ENCODE measurements around the gene SLC4A1AP. TPM values are rescaled to one million over a fixed set of nuclear protein-coding genes. Genes with fewer than 3 reads are reported as not detected.

SLC4A1AP gene
- total RNA-seq, 2 donors from 2014 or later, result 18.2 to 18.7 TPM

DNA sequence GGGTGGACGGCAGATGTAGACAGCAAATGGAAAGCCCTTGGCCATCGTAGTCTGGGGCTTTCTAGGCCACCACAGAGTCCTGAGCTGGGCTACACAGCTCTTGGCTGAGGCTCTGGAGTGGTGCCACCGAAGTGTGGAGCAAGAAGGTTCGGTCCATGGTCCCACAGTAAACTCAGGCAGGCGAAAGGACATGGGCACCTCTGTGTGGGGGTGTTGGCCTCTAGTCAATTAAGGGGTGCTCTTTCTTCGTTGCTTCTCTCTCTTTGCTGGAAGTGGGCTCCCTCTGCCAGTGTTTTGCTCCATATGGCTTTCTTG lies 73.2 kb downstream of the SLC4A1AP start:
- Mint-ChIP-seq H3K27ac (no peak overlapping the region), H3K27me3 (peaks cover 11% of the 10 kb centered on the region), H3K36me3 (ENCODE audit: low read depth) (no peaks in the 10 kb centered on the region), H3K4me3 (no peak overlapping the region), H3K4me1 (peaks cover 6% of the 10 kb centered on the region)
- ATAC-seq (no peak), DNase-seq (no peak)
- H3K9me3 ChIP-seq (ENCODE audit: control insufficient read depth, low read length, poor library complexity, severe bottlenecking), result no peaks in the 10 kb centered on the region

- H3K4me3 Mint-ChIP-seq, result no peak overlapping the region
These were observed 74.1 kb downstream of the SLC4A1AP start for GRCh38 chr2:27737676-27738348.

GRCh38 chr2:27738349-27739057 lies 74.8 kb downstream of the SLC4A1AP start:
- H3K9me3 ChIP-seq (ENCODE audit: control insufficient read depth, low read length, poor library complexity, severe bottlenecking), result no peaks in the 10 kb centered on the region
- peaks cover 11% of the 10 kb centered on the region for H3K27me3 Mint-ChIP-seq
- ATAC-seq (no peak), DNase-seq (no peak)
- H3K27ac Mint-ChIP-seq, result no peak overlapping the region
- H3K4me1 Mint-ChIP-seq, result peaks cover 6% of the 10 kb centered on the region
- no peak overlapping the region for H3K4me3 Mint-ChIP-seq
- H3K36me3 Mint-ChIP-seq (ENCODE audit: low read depth), result no peaks in the 10 kb centered on the region

More at GRCh38 chr2:27737676-27738348, 74.1 kb downstream of the SLC4A1AP start:
- Mint-ChIP-seq H3K4me1 (peaks cover 6% of the 10 kb centered on the region), H3K27me3 (peaks cover 11% of the 10 kb centered on the region), H3K36me3 (ENCODE audit: low read depth) (no peaks in the 10 kb centered on the region), H3K27ac (no peak overlapping the region)
- no peaks in the 10 kb centered on the region for H3K9me3 ChIP-seq (ENCODE audit: control insufficient read depth, low read length, poor library complexity, severe bottlenecking)
- DNase-seq (no peak), ATAC-seq (no peak)

DNA sequence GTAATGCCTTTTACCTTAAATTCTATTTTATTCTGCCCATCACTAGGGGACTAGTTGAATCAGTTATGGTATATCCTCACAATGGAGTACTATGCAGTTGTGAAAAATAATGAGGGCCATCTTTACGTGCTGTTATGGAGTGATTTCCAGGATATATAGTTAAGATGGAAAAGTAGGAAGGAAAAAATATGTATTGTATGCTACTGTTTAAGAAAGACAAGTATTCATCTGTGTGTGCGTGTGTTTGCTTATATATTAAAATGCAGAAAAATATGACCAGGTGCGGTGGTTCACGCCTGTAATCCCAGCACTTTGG lies 75.3 kb downstream of the SLC4A1AP start:
- peaks cover 6% of the 10 kb centered on the region for H3K4me1 Mint-ChIP-seq
- H3K36me3 Mint-ChIP-seq (ENCODE audit: low read depth), result no peaks in the 10 kb centered on the region
- H3K27me3 Mint-ChIP-seq, result peaks cover 11% of the 10 kb centered on the region
- no peak overlapping the region for H3K27ac Mint-ChIP-seq
- H3K9me3 ChIP-seq (ENCODE audit: control insufficient read depth, low read length, poor library complexity, severe bottlenecking), result no peaks in the 10 kb centered on the region
- no peak overlapping the region for H3K4me3 Mint-ChIP-seq
- DNase-seq (no peak), ATAC-seq (no peak)

- no peak for DNase-seq
- Mint-ChIP-seq H3K27me3 (peaks cover 20% of the 10 kb centered on the region), H3K4me3 (no peak overlapping the region), H3K27ac (no peak overlapping the region), H3K4me1 (no peaks in the 10 kb centered on the region), H3K36me3 (ENCODE audit: low read depth) (no peaks in the 10 kb centered on the region)
- no peaks in the 10 kb centered on the region for H3K9me3 ChIP-seq (ENCODE audit: control insufficient read depth, low read length, poor library complexity, severe bottlenecking)
- ATAC-seq, result no peak
These were observed 78.0 kb downstream of the SLC4A1AP start for GRCh38 chr2:27741673-27742072.

DNA sequence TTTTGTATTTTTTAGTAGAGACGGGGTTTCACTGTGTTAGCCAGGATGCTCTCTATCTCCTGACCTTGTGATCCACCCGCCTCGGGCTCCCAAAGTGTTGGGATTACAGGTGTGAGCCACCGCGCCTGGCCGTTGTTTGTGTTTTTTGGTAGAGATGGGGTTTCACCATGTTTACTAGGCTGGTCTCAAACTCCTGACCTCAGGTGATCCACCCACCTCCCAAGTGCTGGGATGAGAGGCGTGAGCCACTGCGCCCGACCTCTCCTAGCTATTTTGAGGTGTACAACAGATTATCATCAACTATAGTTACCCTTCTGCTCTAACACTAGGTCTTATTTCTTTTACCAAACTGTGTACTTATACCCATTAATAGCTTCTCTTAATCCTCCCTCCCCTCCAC lies 78.9 kb downstream of the SLC4A1AP start:
- DNase-seq, result no peak
- Mint-ChIP-seq H3K27ac (peak overlapping the region; percentile 43), H3K36me3 (ENCODE audit: low read depth) (no peaks in the 10 kb centered on the region), H3K27me3 (peaks cover 20% of the 10 kb centered on the region), H3K4me1 (no peaks in the 10 kb centered on the region), H3K4me3 (no peak overlapping the region)
- H3K9me3 ChIP-seq (ENCODE audit: control insufficient read depth, low read length, poor library complexity, severe bottlenecking), result no peaks in the 10 kb centered on the region
- ATAC-seq, result no peak

Other genes with a start within 250 kb of the SLC4A1AP start
- gene NRBP1, start 235.3 kb upstream of the SLC4A1AP start, total RNA-seq, result 100 to 1,000 TPM; 138 to 150 TPM
- gene KRTCAP3, start 221.5 kb upstream of the SLC4A1AP start, total RNA-seq, result 10 to 100 TPM in 1 of 2 donors, 1 to 10 TPM in 1; 9.1 to 13.6 TPM
- gene IFT172, start 174.1 kb upstream of the SLC4A1AP start, total RNA-seq, result 10 to 100 TPM in 1 of 2 donors, 1 to 10 TPM in 1; 7.2 to 14.1 TPM
- gene FNDC4, start 168.7 kb upstream of the SLC4A1AP start, total RNA-seq, result not detected
- not detected for gene GCKR, start 167.1 kb upstream of the SLC4A1AP start, total RNA-seq
- gene ZNF512, start 80.8 kb upstream of the SLC4A1AP start, total RNA-seq, result 10 to 100 TPM; 26.4 to 28.7 TPM
- gene CCDC121, start 34.9 kb upstream of the SLC4A1AP start, total RNA-seq, result 1 to 10 TPM; 1.3 TPM
- gene GPN1, start 34.8 kb upstream of the SLC4A1AP start, total RNA-seq, result 10 to 100 TPM; 27.6 to 27.7 TPM
- gene SUPT7L, start 275 bp upstream of the SLC4A1AP start, total RNA-seq, result 10 to 100 TPM; 48.8 to 51.1 TPM
- gene MRPL33, start 107.8 kb downstream of the SLC4A1AP start, total RNA-seq, result 10 to 100 TPM; 24.6 to 38.9 TPM
- 1 to 10 TPM; 7.0 to 8.2 TPM for gene RBKS, start 226.5 kb downstream of the SLC4A1AP start, total RNA-seq
- 10 to 100 TPM; 44.8 to 46.0 TPM for gene BABAM2, start 226.8 kb downstream of the SLC4A1AP start, total RNA-seq